HepG2 (cell line): ENCODE measurements around the gene OSBPL2. TPM values are rescaled to one million over a fixed set of nuclear protein-coding genes. Genes with fewer than 3 reads are reported as not detected.

Experiments used
- ATAC-seq: fragments of 200-7000 bp; cut with Tn5 transposase; 3 replicates; pipeline ENCODE4 v1.9.1; 2020; ENCODE audit warnings: mild to moderate bottlenecking, moderate library complexity
- BruUV-seq: library from RNA; stranded (reverse); fragments of 400-500 nt; replicated peaks from 2 replicates; lab custom pipeline; 2021; lab: Mats Ljungman, UMichigan
- CTCF ChIA-PET: fragments of 300-600 bp; formaldehyde crosslinking; extraction: SDS; loops from one replicate; lab custom pipeline; 2021; ENCODE audit warnings: low total read pairs, inconsistent platforms, low intra/inter-chr PET ratio; lab: Yijun Ruan, JAX
- POLR2A ChIA-PET: fragments of 350-600 bp; sonication (Branson Sonifier 250); formaldehyde crosslinking; loops from one replicate; lab custom pipeline; 2020; ENCODE audit warnings: antibody characterized with exemption, inconsistent platforms; lab: Yijun Ruan, JAX
- DNase-seq: peaks from one replicate; pipeline ENCODE4 v3.0.0-alpha.2; 2015; ENCODE audit warnings: low spot score
- FAIRE-seq: peaks from 3 replicates; lab custom pipeline; 2011; peaks lifted over from hg19 to GRCh38; lab: Jason Lieb, UNC
- H2AFZ ChIP-seq: one replicate; pipeline ENCODE4 v1.6.1; 2011; ENCODE audit warnings: low read length, inconsistent platforms
- H3K27ac ChIP-seq: fragments of 300-600 bp; 3 replicates; pipeline ENCODE4 v1.8.0; 2011; ENCODE audit warnings: mixed run types, mild to moderate bottlenecking, mixed read lengths, low read length, inconsistent platforms; ENCODE audit not compliant: insufficient read depth; ENCODE audit errors: extremely low read length
- H3K27me3 ChIP-seq, 2 experiments: fragments of 200-600 bp in 1 of 2; 2 replicates in 1 of 2; 3 replicates in 1 of 2; pipeline versions ENCODE4 v1.6.0 to v1.8.0; 2011; ENCODE audit warnings: low read length in 2 of 2, mild to moderate bottlenecking in 2 of 2, moderate library complexity in 2 of 2, inconsistent platforms in 1 of 2; ENCODE audit not compliant: insufficient read depth in 2 of 2, control insufficient read depth in 1 of 2
- H3K36me3 ChIP-seq, 2 experiments: fragments of 200-600 bp in 1 of 2; replicated peaks in 1 of 2; 2 replicates in 1 of 2; 3 replicates in 1 of 2; pipeline versions ENCODE4 v1.5.1 to v1.8.0; 2011; ENCODE audit warnings: low read length in 2 of 2, inconsistent platforms in 1 of 2; ENCODE audit not compliant: insufficient read depth in 2 of 2, control insufficient read depth in 1 of 2
- H3K4me1 ChIP-seq: 2 replicates; pipeline ENCODE4 v1.5.1; 2012; ENCODE audit warnings: low read length, inconsistent platforms; ENCODE audit not compliant: insufficient read depth
- H3K4me2 ChIP-seq: 2 replicates; pipeline ENCODE4 v1.6.0; 2011; ENCODE audit warnings: low read depth, low read length, inconsistent platforms
- H3K4me3 ChIP-seq, 3 experiments: fragments of 200-600 bp in 1 of 3; sonication (generic), shearing (Covaris generic) in 1 of 3; replicated peaks in 1 of 3; 2 replicates each; pipeline ENCODE4 v1.5.1; 2011 to 2016; ENCODE audit warnings: low read length in 3 of 3, inconsistent platforms in 2 of 3, low read depth in 2 of 3, mild to moderate bottlenecking in 2 of 3, control low read depth in 1 of 3, mixed read lengths in 1 of 3; ENCODE audit not compliant: insufficient read depth in 1 of 3
- H3K79me2 ChIP-seq: one replicate; pipeline ENCODE4 v1.6.1; 2011; ENCODE audit warnings: low read length, inconsistent platforms; ENCODE audit not compliant: insufficient read depth
- H3K9ac ChIP-seq: 2 replicates; pipeline ENCODE4 v1.6.0; 2011; ENCODE audit warnings: mild to moderate bottlenecking, low read depth, low read length, inconsistent platforms; ENCODE audit not compliant: insufficient read depth
- H3K9me3 ChIP-seq: 2 replicates; pipeline ENCODE4 v1.5.1; 2012; ENCODE audit warnings: mild to moderate bottlenecking, low read length
- H4K20me1 ChIP-seq: 2 replicates; pipeline ENCODE4 v1.6.0; 2011; ENCODE audit warnings: inconsistent platforms, mild to moderate bottlenecking, low read length, moderate library complexity; ENCODE audit not compliant: insufficient read depth
- ATM ChIP-seq: fragments of 450-650 bp; IDR thresholded peaks from 2 replicates; pipeline ENCODE4 v1.7.1; 2017; ENCODE audit warnings: mild to moderate bottlenecking, borderline replicate concordance
- BRD4 ChIP-seq: sonication (generic); formaldehyde crosslinking; IDR thresholded peaks from 2 replicates; pipeline ENCODE4 v1.4.0; 2020; ENCODE audit warnings: missing genetic modification reagents
- CCAR2 ChIP-seq: fragments of 200-400 bp; formaldehyde crosslinking; optimal IDR thresholded peaks from 2 replicates; pipeline ENCODE3; 2018; ENCODE audit warnings: low read depth, mild to moderate bottlenecking, low read length, moderate library complexity
- CTCF ChIP-seq: sonication (generic); formaldehyde crosslinking; IDR thresholded peaks from 2 replicates; pipeline ENCODE4 v1.5.0; 2020; ENCODE audit warnings: mild to moderate bottlenecking, missing genetic modification reagents, moderate library complexity
- GATAD2A ChIP-seq: IDR thresholded peaks from 2 replicates; pipeline ENCODE4 v1.6.1; 2016
- HNRNPL ChIP-seq: fragments of 200-400 bp; formaldehyde crosslinking; IDR thresholded peaks from 2 replicates; pipeline ENCODE4 v1.6.1; 2017; ENCODE audit warnings: mild to moderate bottlenecking, low read depth, low read length
- MIER3 ChIP-seq: IDR thresholded peaks from 2 replicates; pipeline ENCODE4 v1.6.1; 2016; ENCODE audit warnings: missing compliant biosample characterization, borderline replicate concordance
- MZF1 ChIP-seq: sonication (generic); formaldehyde crosslinking; IDR thresholded peaks from 2 replicates; pipeline ENCODE4 v1.8.1; 2023; ENCODE audit warnings: mild to moderate bottlenecking, missing genetic modification reagents, borderline replicate concordance
- NR1H2 ChIP-seq: sonication (generic); formaldehyde crosslinking; IDR thresholded peaks from 2 replicates; pipeline ENCODE4 v1.8.1; 2022; ENCODE audit warnings: low read depth, missing genetic modification reagents, borderline replicate concordance
- PATZ1 ChIP-seq: sonication (generic); formaldehyde crosslinking; IDR thresholded peaks from 2 replicates; pipeline ENCODE4 v1.4.0; 2020; ENCODE audit warnings: missing genetic modification reagents
- SMYD3 ChIP-seq: sonication (generic); formaldehyde crosslinking; IDR thresholded peaks from 2 replicates; pipeline ENCODE4 v1.8.1; 2023; ENCODE audit warnings: mild to moderate bottlenecking, missing genetic modification reagents
- SSRP1 ChIP-seq: IDR thresholded peaks from 2 replicates; pipeline ENCODE4 v1.6.1; 2016; ENCODE audit warnings: control low read depth
- SYNCRIP ChIP-seq: fragments of 200-400 bp; formaldehyde crosslinking; IDR thresholded peaks from 2 replicates; pipeline ENCODE4 v1.6.1; 2018; ENCODE audit warnings: mild to moderate bottlenecking, low read depth, low read length; ENCODE audit not compliant: insufficient read depth
- ZBTB39 ChIP-seq: sonication (generic); formaldehyde crosslinking; IDR thresholded peaks from 2 replicates; pipeline ENCODE4 v1.5.0; 2020; ENCODE audit warnings: missing genetic modification reagents
- ZNF251 ChIP-seq: sonication (generic); formaldehyde crosslinking; IDR thresholded peaks from 2 replicates; pipeline ENCODE4 v1.9.0; 2021; ENCODE audit warnings: mild to moderate bottlenecking, missing genetic modification reagents
- ZNF441 ChIP-seq: sonication (generic); formaldehyde crosslinking; IDR thresholded peaks from 2 replicates; pipeline ENCODE4 v1.7.0; 2021; ENCODE audit warnings: missing genetic modification reagents, borderline replicate concordance
- ZNF576 ChIP-seq: sonication (generic); formaldehyde crosslinking; IDR thresholded peaks from 2 replicates; pipeline ENCODE4 v1.4.0; 2020; ENCODE audit warnings: mild to moderate bottlenecking, missing genetic modification reagents
- ZNF775 ChIP-seq: sonication (generic); formaldehyde crosslinking; IDR thresholded peaks from 2 replicates; pipeline ENCODE4 v1.4.0; 2020; ENCODE audit warnings: missing genetic modification reagents, mild to moderate bottlenecking, moderate library complexity, borderline replicate concordance
- ZNF891 ChIP-seq: sonication (generic); formaldehyde crosslinking; IDR thresholded peaks from 2 replicates; pipeline ENCODE4 v1.5.0; 2020; ENCODE audit warnings: mild to moderate bottlenecking, missing genetic modification reagents
- WGBS: methylation state at CpG from one replicate; pipeline ENCODE4 v1.1.6; 2017; ENCODE audit warnings: low lambda C conversion rate; 5-methylcytosine and 5-hydroxymethylcytosine counted together
- in situ Hi-C: cut with HindIII; loops from 2 replicates; pipeline ENCODE4 v1.10.0; 2017; ENCODE audit warnings: low pct_unique_long_range_greater_than_20kb; ENCODE audit not compliant: extremely low pct_ligation_motif_present
- intact Hi-C: fragments of 100-400 bp; cut with micrococcal nuclease; formaldehyde crosslinking; loops from one replicate; pipeline ENCODE4 v1.10.0; 2022; ENCODE audit not compliant: unreplicated experiment
- polyA plus RNA-seq, 8 experiments: library from polyadenylated mRNA; depleted of rRNA in 3 of 8; stranded (reverse) in 7 of 8; unstranded in 1 of 8; fragments of >200 nt; fragmentation: Illumina TruSeq in 4 of 8; extraction: Trizol in 4 of 8; gene quantifications; 2 replicates each; pipeline versions ENCODE4 v1.2.1 to v1.2.3, GENCODE V29; 2011 to 2016; ENCODE audit warnings: low read depth in 4 of 8, missing spikeins in 1 of 8, mixed read lengths in 1 of 8; ENCODE audit not compliant: insufficient read depth in 1 of 8
- total RNA-seq, 5 experiments: library from RNA; depleted of rRNA; stranded (reverse); fragments of >200 nt; fragmentation: Illumina TruSeq; extraction: Trizol; gene quantifications; 2 replicates each; pipeline ENCODE4 v1.2.3, GENCODE V29; 2016; ENCODE audit warnings: low read depth in 1 of 5

Gene OSBPL2
- total and polyA plus RNA-seq, 2 of the 13 experiments (the other 11 are each of a cell fraction or from before 2014, with no cell fraction given) = 18.5 to 37.4 TPM

GRCh38 chr20:62309947-62310756 lies 71.8 kb downstream of the OSBPL2 start:
- peaks cover 11% of the 10 kb centered on the region for H3K79me2 ChIP-seq
- CTCF ChIA-PET = no interaction called here
- H3K9me3 ChIP-seq = no peaks in the 10 kb centered on the region
- peaks cover 65 to 95% of the 10 kb centered on the region in 2 experiments for H3K36me3 ChIP-seq
- WGBS = 90% methylated on average over 25 of the region's 29 CpGs
- POLR2A ChIA-PET = interaction anchor here (1.2 to 8.3 kb wide), 2 partner anchors 58 to 65 kb away, joined by 4 to 187 read pairs; partner anchors contain the start of gene LAMA5
- no peak for FAIRE-seq
- H2AFZ ChIP-seq = no peak overlapping the region
- no peak overlapping the region for H3K27ac ChIP-seq
- intact Hi-C loops (no loop called here), in situ Hi-C loops (no loop called here)
- no TSS peak for BruUV-seq
- no peak overlapping the region for H3K4me3 ChIP-seq
- peaks cover 19% of the 10 kb centered on the region for H3K4me1 ChIP-seq
- no peaks in the 10 kb centered on the region for H3K27me3 ChIP-seq
- peak; percentile 4 for ATAC-seq
- no peak overlapping the region for H3K4me2 ChIP-seq
- H3K9ac ChIP-seq = no peak overlapping the region
- DNase-seq = no peak
- H4K20me1 ChIP-seq = peaks cover 6% of the 10 kb centered on the region; the same call in 1 of the 2 replicates
- TF ChIP-seq ZNF576 (CRISPR knock-in tag) (no peak), CCAR2 (no peak), BRD4 (CRISPR knock-in tag) (no peak), SYNCRIP (no peak), MIER3 (CRISPR knock-in tag) (no peak), ZBTB39 (no peak), SSRP1 (CRISPR knock-in tag) (no peak), HNRNPL (peak; percentile 90; the same call in 1 of the 2 replicates), SMYD3 (no peak), ATM (no peak), PATZ1 (CRISPR knock-in tag) (peak; percentile 40; the same call in 1 of the 2 replicates), MZF1 (no peak), GATAD2A (CRISPR knock-in tag) (no peak), ZNF891 (CRISPR knock-in tag) (no peak), NR1H2 (CRISPR knock-in tag) (no peak), ZNF441 (CRISPR knock-in tag) (no peak), CTCF (CRISPR knock-in tag) (0 out of 2 replicates have a peak, but pooled peaks have one; percentile 3), ZNF775 (CRISPR knock-in tag) (no peak), ZNF251 (CRISPR knock-in tag) (no peak)
